Measurements from ENCODE around the gene MAPK7.

MAPK7 gene

DNA sequence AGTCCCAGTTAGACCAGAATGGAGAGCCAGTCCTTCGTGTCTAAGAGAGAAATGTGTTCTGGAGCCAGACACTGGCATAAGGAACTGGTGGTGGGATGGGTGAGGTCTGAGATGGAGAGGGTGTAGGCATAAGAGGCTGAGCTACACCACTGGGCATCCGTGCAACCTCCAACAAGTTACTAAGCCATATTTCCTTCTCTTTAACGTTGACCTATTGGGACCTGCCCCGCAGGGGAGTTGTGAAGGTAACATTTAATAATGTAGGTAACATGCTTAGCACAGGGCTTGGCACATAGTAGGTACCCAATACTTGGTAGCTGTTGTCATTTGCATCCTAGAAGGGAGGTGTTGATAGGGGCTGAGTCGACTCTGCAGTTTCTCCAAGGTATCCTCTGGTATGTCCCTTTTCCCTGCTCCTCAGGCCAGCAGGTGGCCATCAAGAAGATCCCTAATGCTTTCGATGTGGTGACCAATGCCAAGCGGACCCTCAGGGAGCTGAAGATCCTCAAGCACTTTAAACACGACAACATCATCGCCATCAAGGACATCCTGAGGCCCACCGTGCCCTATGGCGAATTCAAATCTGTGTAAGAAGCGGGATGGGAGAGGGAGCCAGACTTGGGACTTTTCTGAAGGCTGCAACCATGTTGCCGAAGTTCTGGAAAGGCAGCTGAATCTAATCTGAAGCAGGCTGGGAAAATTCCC lies 1.2 kb downstream of the MAPK7 start:
- no peak for DNase-seq

DNA sequence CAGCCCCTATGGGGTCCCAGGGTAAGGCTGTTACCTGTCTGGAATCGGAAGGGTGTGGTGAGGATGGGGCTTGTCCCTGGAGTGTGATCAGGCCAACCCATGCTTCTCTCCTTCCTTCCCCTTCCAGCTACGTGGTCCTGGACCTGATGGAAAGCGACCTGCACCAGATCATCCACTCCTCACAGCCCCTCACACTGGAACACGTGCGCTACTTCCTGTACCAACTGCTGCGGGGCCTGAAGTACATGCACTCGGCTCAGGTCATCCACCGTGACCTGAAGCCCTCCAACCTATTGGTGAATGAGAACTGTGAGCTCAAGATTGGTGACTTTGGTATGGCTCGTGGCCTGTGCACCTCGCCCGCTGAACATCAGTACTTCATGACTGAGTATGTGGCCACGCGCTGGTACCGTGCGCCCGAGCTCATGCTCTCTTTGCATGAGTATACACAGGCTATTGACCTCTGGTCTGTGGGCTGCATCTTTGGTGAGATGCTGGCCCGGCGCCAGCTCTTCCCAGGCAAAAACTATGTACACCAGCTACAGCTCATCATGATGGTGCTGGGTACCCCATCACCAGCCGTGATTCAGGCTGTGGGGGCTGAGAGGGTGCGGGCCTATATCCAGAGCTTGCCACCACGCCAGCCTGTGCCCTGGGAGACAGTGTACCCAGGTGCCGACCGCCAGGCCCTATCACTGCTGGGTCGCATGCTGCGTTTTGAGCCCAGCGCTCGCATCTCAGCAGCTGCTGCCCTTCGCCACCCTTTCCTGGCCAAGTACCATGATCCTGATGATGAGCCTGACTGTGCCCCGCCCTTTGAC lies 2.4 kb downstream of the MAPK7 start:
- no peak for DNase-seq

DNA sequence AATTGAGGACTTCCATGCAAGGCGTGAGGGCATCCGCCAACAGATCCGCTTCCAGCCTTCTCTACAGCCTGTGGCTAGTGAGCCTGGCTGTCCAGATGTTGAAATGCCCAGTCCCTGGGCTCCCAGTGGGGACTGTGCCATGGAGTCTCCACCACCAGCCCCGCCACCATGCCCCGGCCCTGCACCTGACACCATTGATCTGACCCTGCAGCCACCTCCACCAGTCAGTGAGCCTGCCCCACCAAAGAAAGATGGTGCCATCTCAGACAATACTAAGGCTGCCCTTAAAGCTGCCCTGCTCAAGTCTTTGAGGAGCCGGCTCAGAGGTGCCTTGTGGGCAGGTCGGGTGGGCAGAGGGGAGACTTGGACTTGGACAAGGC lies 3.1 kb downstream of the MAPK7 start:
- DNase-seq: no peak

DNA sequence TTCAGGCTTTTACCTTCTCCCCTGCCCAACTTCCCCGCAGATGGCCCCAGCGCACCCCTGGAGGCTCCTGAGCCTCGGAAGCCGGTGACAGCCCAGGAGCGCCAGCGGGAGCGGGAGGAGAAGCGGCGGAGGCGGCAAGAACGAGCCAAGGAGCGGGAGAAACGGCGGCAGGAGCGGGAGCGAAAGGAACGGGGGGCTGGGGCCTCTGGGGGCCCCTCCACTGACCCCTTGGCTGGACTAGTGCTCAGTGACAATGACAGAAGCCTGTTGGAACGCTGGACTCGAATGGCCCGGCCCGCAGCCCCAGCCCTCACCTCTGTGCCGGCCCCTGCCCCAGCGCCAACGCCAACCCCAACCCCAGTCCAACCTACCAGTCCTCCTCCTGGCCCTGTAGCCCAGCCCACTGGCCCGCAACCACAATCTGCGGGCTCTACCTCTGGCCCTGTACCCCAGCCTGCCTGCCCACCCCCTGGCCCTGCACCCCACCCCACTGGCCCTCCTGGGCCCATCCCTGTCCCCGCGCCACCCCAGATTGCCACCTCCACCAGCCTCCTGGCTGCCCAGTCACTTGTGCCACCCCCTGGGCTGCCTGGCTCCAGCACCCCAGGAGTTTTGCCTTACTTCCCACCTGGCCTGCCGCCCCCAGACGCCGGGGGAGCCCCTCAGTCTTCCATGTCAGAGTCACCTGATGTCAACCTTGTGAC lies 3.6 kb downstream of the MAPK7 start:
- no peak for DNase-seq

DNA sequence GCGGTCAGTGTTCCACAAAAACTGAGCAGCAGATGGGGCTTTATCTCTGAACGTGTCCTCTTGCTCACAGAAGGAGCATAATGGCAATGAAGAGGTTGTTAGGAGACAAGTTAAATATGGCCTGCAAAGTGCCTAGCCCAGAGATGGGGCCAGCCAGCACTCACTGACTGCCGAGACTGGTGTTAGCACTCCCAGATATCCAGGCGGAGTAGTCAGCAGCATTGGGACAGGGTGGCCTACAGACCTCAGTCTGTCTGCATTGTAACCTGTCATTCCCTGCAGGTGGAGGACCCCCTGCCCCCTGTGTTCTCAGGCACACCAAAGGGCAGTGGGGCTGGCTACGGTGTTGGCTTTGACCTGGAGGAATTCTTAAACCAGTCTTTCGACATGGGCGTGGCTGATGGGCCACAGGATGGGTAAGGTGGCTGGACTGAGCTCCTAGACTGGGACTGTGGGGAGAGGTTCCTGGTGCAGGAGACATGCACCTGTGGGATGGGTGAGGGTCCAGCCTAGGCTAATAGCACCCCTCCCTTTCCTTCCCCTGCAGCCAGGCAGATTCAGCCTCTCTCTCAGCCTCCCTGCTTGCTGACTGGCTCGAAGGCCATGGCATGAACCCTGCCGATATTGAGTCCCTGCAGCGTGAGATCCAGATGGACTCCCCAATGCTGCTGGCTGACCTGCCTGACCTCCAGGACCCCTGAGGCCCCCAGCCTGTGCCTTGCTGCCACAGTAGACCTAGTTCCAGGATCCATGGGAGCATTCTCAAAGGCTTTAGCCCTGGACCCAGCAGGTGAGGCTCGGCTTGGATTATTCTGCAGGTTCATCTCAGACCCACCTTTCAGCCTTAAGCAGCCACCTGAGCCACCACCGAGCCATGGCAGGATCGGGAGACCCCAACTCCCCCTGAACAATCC lies 4.5 kb downstream of the MAPK7 start:
- no peak for DNase-seq

DNA sequence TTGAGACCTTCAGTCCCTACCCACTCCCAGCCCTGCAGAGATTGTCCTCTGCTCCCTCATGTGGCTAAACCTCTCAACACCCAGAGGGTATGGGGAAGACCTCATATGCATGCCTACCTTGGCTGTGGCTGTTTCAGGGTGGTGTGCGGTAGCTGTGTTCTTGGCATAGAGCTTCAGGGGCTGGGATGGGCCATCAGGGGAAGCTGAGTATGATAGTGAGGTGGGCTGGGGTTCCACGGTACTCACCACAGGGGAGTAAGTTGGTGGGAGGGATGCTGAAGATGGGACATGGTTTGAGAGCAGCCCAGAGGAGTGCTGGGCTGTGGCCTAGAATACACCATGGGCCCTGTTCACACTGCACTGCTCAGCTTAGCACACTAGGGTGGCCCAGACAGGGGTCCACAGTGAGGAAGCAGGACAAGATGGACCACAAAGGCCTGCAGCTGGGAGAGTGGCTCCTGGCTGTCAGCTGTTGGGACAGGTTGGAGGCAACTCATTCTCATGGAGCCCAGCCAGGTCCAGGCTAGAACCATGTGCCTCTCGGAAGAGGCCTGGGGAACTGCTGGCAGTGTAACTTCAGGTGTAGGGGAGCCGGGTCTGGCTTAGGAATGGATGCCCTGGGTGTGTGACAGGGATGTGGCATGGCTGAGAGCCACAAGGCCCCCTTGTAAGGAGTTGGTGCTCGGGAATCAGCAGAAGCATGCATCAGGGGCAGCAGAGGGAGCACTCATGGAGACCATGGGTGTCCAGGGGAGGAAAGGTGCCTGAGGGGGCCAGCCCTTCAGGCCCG lies 5.6 kb downstream of the MAPK7 start:
- DNase-seq: peak in 1 of 56 donors; percentile 26

DNA sequence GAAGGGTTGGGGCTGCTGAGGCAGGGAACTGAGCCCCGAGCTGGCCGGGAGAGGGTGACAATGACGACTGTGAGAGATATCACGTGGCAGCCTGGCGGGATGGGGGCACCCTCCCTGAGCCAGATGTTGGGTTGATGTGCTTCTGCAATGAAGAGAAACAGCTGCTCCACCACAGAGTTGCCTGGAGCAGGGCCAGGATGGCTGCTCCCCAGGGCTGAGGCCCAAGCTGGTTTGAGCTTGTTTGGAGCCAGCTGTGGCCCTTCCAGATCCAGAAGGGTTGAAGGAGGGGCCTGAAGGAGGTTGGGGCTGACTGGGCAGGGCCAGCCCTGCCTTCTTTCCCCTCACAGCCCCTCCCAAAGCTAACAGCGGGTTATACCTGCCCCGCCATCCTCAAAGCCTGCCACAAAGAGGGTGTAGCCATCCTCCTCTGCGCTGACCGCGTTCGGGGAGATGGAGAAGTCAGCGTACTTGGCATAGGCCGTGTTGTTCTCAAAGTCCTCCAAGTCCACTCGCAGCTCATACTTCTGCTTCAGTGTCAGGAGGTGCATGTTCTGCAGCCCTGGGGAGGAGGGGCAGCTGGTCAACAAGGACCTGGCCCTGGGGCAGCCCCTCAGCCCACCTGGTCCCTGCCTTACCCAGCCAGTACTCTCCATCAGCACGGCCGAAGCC lies 6.6 kb downstream of the MAPK7 start:
- DNase-seq: peak in 53 of 56 donors; percentile 35 to 94 (median 84)

DNA sequence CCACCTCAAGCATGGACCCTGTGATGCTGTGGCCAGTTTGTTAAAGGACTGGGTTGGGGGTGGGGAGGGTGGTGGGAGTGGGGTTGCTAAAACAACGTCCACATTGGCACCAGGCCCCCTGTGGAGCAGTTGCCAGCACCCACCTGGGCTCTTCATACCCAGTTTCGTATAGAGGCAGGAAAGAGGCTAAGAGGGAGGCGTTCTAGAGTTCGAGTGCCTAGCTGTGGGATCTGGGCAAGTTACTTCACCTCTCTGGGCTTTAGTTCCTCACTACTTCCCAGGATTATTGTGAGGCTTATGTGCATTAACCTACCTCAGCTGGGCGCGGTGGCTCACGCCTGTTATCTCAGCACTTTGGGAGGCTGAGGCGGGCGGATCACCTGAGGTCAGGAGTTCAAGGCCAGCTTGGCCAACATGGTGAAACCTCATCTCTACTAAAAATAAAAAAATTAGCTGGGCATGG lies 7.3 kb downstream of the MAPK7 start:
- DNase-seq: no peak

DNA sequence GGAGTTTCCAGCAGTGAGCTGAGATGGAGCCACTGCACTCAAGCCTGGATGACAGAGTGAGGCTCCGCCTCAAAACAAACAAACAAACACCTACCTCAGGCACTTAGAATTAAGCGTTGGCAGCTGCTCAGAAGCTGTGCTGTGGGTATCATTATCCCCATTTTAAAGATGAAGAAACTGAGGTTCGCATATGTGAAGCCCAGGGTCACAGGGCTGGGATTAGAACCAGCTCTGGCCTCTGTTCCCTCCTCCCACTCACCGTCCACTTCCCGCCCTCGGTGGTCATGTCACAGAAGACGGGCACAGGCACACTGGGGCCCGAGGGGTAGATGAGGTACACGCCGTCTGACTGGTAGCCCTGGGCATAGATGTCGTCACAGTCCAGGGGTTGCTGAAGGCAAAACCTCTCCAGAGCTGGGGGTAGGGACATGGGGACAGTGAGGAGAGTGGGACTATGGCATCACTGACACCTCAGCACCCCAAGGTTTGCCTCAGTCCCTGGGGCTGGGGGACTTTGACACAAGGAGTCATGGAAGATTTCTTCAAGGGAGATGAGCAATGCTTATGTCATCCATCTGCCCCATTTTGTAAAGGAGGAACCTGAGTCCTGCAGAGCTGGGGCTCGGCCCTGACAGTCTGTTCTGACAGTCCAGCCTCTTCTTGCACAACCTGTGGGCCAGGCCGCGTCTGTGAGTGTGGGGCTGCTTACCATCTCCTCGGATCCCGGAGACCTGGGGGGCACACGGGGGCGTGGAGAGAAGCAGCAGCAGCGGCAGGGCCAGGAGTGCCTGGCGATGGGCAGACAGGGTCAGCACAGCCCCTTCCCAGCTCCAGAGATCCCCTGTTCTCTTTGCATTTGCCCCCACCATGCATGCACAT lies 8.0 kb downstream of the MAPK7 start:
- DNase-seq: no peak

DNA sequence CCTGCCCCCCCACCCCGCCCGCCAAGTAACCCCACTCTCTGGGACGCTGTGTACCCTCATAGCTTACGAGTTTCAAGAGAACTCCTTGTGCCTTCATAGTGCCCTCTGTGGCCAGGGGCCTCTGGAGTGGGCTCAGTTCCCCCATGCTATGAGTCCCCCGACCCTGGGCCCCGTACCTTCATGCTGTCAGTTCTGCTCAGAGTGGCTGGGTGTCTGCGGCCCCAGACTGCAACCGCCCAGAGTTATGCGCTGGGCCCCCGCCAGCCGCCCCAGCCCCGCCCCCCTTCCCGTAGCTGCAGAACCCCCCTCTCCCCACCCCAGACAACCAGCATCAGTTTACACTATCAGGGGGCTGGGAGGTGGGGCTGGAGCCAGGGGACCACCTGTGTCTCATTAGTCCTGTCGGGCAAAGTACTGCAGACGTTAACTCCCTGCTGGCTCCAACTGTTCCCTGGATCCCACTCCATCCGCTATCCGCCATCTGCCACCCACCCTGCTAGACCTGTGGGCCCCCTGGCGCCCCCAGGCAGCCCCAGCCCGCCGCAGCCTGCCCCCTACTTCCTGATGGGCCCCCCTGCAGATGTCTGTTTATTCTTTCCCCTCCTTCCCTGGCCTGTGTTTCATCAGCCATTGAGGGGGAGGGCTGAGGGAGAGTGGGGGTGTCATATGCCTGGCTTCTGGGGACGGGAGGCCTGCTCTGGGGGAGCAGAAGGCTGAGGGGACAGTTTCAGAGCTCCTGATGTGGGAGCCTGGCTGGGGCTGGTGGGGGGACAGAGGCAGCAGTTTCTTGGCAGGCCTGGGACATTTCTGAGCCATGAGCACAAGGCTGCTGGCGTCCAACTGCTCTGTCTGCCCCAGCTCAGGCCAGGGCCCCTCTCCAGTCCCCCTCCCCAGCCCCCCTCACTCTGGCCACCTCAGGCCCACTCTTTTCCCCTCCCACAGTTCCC lies 8.9 kb downstream of the MAPK7 start, which contains the start of gene MFAP4:
MFAP4 (minus strand) TSS at position 217 of the 947 bp plus-strand sequence; CDS start at position 182, 35 bp downstream.
- DNase-seq: peak in 25 of 56 donors; percentile 15 to 65 (median 46)

DNA sequence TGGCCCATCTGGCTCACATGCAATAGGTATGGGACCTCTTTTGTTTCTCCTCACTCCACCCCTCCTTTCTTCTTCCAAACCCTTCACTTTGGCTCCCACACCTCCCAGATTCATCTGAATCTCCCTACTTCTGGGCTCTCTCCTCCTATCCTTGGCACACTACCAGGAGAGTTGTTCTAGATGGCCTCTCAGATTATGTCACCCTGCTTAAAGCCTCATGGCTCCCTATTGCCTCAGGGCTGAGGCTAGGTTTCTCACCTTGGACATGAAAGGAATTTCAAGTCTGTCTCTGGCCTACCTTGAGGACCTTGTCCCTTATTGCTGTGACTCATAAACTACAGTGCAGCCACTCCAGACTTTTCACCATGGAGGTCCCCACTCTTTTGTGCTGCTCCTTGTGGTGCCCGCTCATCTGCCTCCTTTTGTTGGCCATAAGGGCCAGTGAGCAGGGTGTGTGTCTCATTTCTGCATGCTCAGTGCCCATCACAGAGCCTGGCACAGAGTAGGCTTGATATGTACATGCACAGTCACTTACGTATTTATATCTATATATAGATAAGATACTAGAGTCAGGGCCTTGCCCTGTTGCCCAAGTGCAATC lies 9.7 kb downstream of the MAPK7 start:
- no peak for DNase-seq

DNA sequence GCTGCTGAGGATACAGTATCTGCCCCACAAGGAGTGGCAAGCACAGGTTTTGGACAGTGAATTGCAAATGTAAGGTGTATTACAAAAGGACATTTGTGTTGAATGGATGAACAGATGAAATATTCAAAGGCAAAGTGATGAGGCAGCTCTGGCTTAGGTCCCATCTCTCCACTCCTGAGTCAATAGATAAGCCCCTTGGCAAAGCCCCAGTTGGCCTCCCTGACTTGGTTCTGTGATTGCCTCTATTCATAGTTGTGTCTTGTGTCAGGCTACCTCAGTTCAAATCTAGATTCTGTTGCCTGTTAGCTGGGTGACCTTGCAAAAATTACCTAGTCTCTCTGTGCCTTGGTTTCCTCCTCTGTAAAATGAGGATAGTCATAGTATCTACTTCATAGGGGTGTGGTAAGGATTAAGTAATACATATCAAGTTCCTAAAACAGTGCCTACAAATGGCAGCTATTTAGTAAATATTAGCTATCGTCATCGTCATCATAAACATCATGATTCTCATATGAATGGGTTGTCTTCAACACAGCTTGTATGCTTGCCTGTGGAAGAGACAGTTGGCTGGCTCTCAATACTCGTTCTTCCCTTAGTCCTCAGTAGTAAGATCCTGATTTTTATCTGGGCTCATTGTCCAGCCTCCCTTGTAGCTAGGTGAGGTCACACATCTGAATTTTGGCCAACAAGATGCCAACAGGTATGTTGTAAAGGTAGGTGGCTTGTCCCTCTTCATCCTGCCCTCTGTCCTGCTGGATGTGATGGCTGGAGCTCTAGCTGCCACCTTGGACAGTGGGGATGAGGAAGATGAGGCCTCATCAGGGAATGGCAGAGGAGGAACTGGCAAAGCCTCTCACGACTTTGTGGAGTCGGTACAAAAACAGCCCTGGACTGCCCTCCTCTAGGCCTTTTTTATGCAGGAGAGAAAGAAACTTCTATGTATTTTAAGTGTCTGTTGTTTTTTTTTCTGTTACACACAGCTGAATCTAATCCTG lies 10.8 kb downstream of the MAPK7 start:
- DNase-seq: no peak

DNA sequence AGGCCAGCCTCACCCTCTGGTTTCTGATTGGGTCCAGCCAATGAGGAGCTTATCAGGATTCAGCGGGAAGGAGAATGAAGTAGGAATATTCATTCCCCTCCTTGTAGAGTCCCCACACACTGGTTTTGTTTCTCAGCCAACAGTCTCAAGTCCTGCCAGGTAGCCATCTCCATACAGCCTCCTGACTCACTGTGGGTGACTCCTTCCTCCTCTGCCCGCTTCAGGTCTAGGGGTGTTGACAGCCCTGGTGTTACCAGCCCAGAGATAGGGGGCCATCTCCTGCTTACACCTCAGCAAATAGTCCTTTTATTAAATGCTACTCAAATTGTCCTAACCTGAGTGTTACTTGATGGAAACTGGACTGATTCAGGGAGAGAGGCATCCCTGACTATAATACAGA lies 12.7 kb downstream of the MAPK7 start:
- DNase-seq: no peak

DNA sequence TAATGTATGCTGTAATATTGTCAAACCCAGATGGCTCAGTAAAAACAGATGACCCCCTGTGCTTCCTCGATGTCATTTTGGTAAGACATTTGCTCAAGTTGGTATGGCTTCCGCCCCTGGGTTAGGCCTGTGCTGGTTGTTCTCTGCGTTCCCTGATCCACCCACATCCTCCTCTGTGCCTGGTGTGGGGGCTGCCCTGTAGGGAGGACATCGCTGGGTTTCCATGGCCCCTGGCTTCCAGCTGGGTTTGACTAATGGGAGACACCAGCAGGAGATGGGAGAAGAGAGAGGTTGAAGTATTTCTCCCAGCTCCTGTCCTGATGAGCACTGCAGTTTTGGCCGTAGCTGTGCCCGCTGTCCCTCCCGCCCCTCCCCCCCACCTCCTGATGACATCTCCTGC lies 13.1 kb downstream of the MAPK7 start:
- DNase-seq: no peak

DNA sequence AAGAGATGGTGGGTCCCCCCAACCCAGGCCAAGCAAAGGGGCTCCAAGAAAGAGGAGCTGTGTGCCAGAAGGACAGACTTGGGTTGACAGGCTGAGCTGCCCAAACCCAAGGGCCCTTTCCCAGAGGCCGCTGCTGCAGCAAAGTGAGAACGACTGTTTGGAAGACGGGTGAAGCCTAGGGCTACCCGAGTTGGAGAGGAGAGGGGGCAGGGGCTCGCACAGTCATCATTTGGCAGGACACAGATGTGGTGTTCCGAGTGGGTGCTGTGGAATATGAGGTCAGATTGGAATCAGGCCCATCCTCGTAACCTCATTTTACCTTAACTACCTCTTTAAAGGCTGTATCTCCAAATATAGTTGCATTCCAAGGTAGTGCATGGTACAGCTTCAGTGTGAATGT lies 14.0 kb downstream of the MAPK7 start:
- DNase-seq: no peak
